HG03558 (cell line): Measurements from ENCODE around the gene FOXK2.
"Not testable (repeated sequence)": the region's sequence is repeated elsewhere in the genome, so short reads cannot be mapped to it uniquely, and the experiment has no call there.

Source experiments
- ATAC-seq: cut with Tn5 transposase; IDR thresholded peaks from one replicate; pipeline ENCODE4 v1.9.1; 2021; ENCODE audit warnings: moderate number of reproducible peaks; ENCODE audit not compliant: unreplicated experiment; ENCODE audit errors: extremely low read depth

Gene FOXK2

GRCh38 chr17:82494236-82495055 is 25.1 kb upstream of the FOXK2 start:
- ATAC-seq, result peak; percentile 30

GRCh38 chr17:82495844-82496528 is 23.5 kb upstream of the FOXK2 start:
- ATAC-seq, result no peak

GRCh38 chr17:82496529-82497434 is 22.8 kb upstream of the FOXK2 start:
- ATAC-seq, result no peak

DNA sequence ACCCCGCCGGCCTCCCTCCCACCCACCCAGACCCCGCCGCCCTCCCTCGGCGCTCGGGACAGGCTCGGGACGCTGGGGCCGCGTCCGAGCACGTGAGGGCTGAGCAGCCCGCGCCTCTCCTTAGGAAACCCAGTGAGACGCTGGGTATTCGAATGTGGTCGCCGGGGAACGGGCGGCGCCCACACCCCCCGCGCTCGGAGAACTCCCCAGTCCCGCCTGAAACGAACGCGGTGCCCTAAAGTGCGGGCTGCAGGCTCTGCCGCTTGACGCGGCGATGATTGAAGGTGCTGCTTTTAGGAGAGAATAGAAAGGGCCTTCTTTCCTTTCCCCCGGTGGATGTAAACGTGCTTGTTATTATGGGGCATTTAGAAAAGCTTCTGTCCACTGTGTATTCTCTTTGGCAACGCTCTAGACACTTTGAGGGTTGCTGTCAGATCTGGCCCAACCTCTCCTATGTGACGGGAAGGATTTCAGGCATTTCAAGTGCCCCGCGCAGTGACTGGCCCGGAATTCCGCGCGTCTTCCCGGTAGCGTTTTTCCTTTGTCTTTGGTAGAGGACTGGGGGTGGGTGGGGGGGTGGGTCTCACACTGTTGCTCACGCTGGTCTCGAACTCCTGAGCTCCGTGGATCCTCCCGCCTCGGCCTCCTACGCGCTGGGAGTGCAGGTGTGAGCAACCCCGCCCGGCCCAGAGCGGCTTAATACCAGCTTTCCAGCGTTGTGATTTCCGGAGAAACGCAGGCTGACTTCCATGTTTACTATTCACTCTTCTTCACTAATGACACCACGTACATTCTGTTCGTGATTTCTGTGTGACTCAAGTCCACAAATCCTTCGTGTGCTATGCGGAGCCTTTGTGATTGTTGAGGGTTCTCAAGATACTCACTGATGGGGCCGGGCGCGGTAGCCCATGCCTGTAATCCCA is 21.8 kb upstream of the FOXK2 start:
- no peak for ATAC-seq

GRCh38 chr17:82502207-82502606 is 17.3 kb upstream of the FOXK2 start:
- no peak for ATAC-seq

- ATAC-seq, result no peak
Measured at GRCh38 chr17:82503094-82503727, 16.3 kb upstream of the FOXK2 start.

- ATAC-seq, result no peak
Measured at GRCh38 chr17:82503728-82504308, 15.7 kb upstream of the FOXK2 start.

GRCh38 chr17:82505296-82505695 is 14.2 kb upstream of the FOXK2 start:
- ATAC-seq, result no peak

GRCh38 chr17:82506402-82506801 is 13.1 kb upstream of the FOXK2 start:
- not testable (repeated sequence) for ATAC-seq

DNA sequence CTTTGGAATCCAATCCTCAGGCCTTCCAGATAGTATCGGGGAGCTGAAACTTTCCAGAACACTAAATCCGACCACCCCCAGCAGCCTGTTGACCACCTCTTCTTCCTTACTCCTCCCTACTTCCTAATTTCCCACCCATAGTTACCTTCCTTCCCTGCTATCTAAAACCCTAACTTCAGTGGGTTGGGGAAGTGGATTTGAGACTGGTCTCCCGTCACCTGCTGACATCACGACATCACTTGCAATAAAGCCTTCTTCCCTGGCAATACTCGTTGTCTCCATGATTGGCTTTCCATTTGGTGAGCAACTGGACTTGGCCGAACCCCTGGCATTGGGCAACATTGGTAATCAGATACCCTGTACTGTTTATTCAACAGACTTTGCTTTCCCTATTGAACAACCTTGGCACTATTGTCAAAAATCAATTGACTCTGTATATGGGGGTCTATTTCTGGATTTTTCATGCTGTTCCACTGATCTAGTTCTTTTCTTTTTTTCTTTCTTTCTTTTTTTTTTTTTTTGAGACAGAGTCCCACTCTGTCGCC is 11.8 kb upstream of the FOXK2 start:
- no peak for ATAC-seq

- not testable (repeated sequence) for ATAC-seq
Measured at GRCh38 chr17:82511642-82512041, 7.9 kb upstream of the FOXK2 start.

DNA sequence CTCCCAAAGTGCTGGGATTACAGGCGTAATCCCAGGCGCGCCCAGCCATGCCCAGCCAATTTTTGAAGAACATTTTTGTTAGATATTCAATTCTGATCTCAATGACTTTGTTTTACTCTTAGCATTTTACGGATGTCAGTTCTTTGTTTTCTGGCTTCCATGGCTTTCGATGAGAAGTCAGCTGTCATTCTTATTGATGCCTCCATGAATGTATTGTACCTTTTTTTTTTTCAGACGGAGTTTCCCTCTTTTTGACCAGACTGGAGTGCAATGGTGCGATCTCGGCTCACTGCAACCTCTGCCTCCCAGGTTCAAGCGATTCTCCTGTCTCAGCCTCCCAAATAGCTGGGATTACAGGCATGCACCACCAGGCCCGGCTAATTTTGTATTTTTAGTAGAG is 5.7 kb upstream of the FOXK2 start:
- ATAC-seq, result not testable (repeated sequence)

GRCh38 chr17:82517230-82517865 is 2.2 kb upstream of the FOXK2 start:
- no peak for ATAC-seq

DNA sequence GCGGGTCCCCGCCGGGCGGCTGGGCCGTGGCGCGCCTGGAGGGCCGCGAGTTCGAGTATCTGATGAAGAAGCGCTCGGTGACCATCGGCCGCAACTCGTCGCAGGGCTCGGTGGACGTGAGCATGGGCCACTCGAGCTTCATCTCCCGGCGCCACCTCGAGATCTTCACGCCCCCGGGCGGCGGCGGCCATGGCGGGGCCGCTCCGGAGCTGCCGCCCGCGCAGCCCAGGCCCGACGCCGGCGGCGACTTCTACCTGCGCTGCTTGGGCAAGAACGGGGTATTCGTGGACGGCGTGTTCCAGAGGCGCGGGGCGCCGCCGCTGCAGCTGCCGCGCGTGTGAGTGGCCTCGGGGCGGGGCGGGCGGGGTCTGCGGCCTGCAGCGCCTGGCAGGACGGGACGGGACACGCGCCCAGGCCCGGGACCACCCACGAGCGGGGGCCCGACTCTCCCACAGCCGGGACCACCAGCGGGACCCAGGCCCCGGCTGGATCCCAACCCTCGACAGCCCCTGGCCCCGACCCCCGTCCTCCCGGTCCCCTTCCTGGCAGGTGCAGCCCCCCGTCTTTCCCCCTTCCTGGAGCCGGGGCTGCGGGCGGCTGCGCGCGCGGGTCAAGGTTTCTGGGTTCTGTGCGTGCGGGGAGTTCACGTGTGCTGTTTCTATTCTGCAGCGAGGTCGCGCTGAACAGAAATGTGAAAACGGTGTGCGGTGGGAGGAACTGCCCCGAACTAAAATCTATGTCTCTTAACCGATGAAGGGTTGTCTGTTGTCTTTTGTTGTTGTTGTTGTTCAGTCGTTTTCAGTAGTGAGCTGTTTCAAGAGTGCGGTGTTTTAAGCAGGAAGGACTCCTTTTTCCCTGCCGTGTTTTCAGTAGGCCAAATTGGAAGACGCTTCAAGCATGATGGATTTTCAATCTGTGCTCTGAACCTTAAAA is 705 bp downstream of the FOXK2 start:
- no peak for ATAC-seq

GRCh38 chr17:82524540-82524939 is 5.0 kb downstream of the FOXK2 start:
- ATAC-seq, result no peak

DNA sequence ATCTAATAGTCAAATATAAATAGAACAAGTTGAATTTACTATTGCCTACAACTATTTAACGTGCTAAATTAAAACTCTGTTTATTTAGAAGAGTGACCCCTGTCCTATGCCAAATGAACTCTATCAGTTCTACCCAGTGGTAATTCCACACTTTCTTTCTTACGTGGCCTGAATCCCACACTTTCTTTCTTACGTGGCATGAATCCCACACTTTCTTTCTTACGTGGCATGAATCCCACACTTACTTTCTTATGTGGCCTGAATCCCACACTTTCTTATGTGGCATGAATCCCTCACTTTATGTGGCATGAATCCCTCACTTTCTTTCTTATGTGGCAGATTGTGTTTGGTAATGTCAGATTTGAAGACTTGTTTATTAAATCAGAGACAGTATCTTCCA is 6.2 kb downstream of the FOXK2 start:
- ATAC-seq, result no peak

- no peak for ATAC-seq
Measured at GRCh38 chr17:82527898-82528297, 8.4 kb downstream of the FOXK2 start.
